HepG2 (cell line): ENCODE measurements around the gene ITIH2. TPM values are rescaled to one million over a fixed set of nuclear protein-coding genes. Genes with fewer than 3 reads are reported as not detected.

Experiments used
- ARNT ChIP-seq: fragments of 450-650 bp; IDR thresholded peaks from 2 replicates; pipeline ENCODE4 v1.6.1; 2017
- BRCA1 ChIP-seq: sonication (generic); formaldehyde crosslinking; IDR thresholded peaks from 2 replicates; pipeline ENCODE4 v1.4.0; 2020; ENCODE audit warnings: missing genetic modification reagents
- CHCHD3 ChIP-seq: sonication (generic); formaldehyde crosslinking; IDR thresholded peaks from 2 replicates; pipeline ENCODE4 v1.8.0; 2022; ENCODE audit warnings: mild to moderate bottlenecking, missing genetic modification reagents, moderate library complexity
- E2F2 ChIP-seq: sonication (generic); formaldehyde crosslinking; IDR thresholded peaks from 2 replicates; pipeline ENCODE4 v1.4.0; 2020; ENCODE audit warnings: missing genetic modification reagents, borderline replicate concordance
- FOXK1 ChIP-seq: sonication (generic); formaldehyde crosslinking; IDR thresholded peaks from 2 replicates; pipeline ENCODE4 v1.4.0; 2020; ENCODE audit warnings: low read depth, missing genetic modification reagents, borderline replicate concordance
- FOXM1 ChIP-seq: sonication (generic); formaldehyde crosslinking; IDR thresholded peaks from 2 replicates; pipeline ENCODE4 v1.5.0; 2020; ENCODE audit warnings: missing genetic modification reagents
- GFI1 ChIP-seq: sonication (generic); formaldehyde crosslinking; IDR thresholded peaks from 2 replicates; pipeline ENCODE4 v1.5.0; 2020; ENCODE audit warnings: missing genetic modification reagents, mild to moderate bottlenecking, borderline replicate concordance
- NAIF1 ChIP-seq: sonication (generic); formaldehyde crosslinking; IDR thresholded peaks from 2 replicates; pipeline ENCODE4 v1.5.0; 2020; ENCODE audit warnings: mild to moderate bottlenecking, missing genetic modification reagents, borderline replicate concordance
- NCOA2 ChIP-seq: sonication (generic); formaldehyde crosslinking; IDR thresholded peaks from 2 replicates; pipeline ENCODE4 v1.8.0; 2022; ENCODE audit warnings: inconsistent platforms
- NCOR1 ChIP-seq: fragments of 200-600 bp; sonication (generic); IDR thresholded peaks from 2 replicates; pipeline ENCODE4 v1.7.0; 2017; ENCODE audit warnings: antibody characterized with exemption, low read length, borderline replicate concordance
- NR0B2 ChIP-seq: sonication (generic); formaldehyde crosslinking; IDR thresholded peaks from 2 replicates; pipeline ENCODE4 v1.4.0; 2020; ENCODE audit warnings: mild to moderate bottlenecking, missing genetic modification reagents
- NR1H2 ChIP-seq: sonication (generic); formaldehyde crosslinking; IDR thresholded peaks from 2 replicates; pipeline ENCODE4 v1.8.1; 2022; ENCODE audit warnings: low read depth, missing genetic modification reagents, borderline replicate concordance
- NRL ChIP-seq: sonication (generic); formaldehyde crosslinking; IDR thresholded peaks from 2 replicates; pipeline ENCODE4 v1.5.0; 2020; ENCODE audit warnings: missing genetic modification reagents, mild to moderate bottlenecking, moderate library complexity, borderline replicate concordance
- RNF219 ChIP-seq: sonication (generic); formaldehyde crosslinking; IDR thresholded peaks from 2 replicates; pipeline ENCODE4 v1.5.0; 2020; ENCODE audit warnings: mild to moderate bottlenecking, missing genetic modification reagents
- SPEN ChIP-seq: sonication (generic); formaldehyde crosslinking; IDR thresholded peaks from 2 replicates; pipeline ENCODE4 v1.5.1; 2020; ENCODE audit warnings: low read depth, mild to moderate bottlenecking, missing genetic modification reagents
- SRY ChIP-seq: sonication (generic); formaldehyde crosslinking; IDR thresholded peaks from 2 replicates; pipeline ENCODE4 v1.8.0; 2022; ENCODE audit warnings: mild to moderate bottlenecking, missing genetic modification reagents
- YEATS4 ChIP-seq: sonication (generic); formaldehyde crosslinking; IDR thresholded peaks from 2 replicates; pipeline ENCODE4 v1.4.0; 2020; ENCODE audit warnings: missing genetic modification reagents, borderline replicate concordance
- ZFP90 ChIP-seq: sonication (generic); formaldehyde crosslinking; IDR thresholded peaks from 2 replicates; pipeline ENCODE4 v1.8.0; 2022; ENCODE audit warnings: missing genetic modification reagents, mild to moderate bottlenecking, inconsistent platforms, borderline replicate concordance
- ZNF234 ChIP-seq: sonication (generic); formaldehyde crosslinking; conservative IDR thresholded peaks from 2 replicates; pipeline ENCODE4 v1.5.1; 2020; ENCODE audit warnings: mild to moderate bottlenecking, missing genetic modification reagents
- ZNF333 ChIP-seq: sonication (generic); formaldehyde crosslinking; IDR thresholded peaks from 2 replicates; pipeline ENCODE4 v1.4.0; 2020; ENCODE audit warnings: mild to moderate bottlenecking, missing genetic modification reagents, borderline replicate concordance
- ZNF564 ChIP-seq: sonication (generic); formaldehyde crosslinking; IDR thresholded peaks from 2 replicates; pipeline ENCODE4 v1.8.1; 2023; ENCODE audit warnings: mild to moderate bottlenecking, missing genetic modification reagents
- ZNF577 ChIP-seq: sonication (generic); formaldehyde crosslinking; IDR thresholded peaks from 2 replicates; pipeline ENCODE4 v1.4.0; 2020; ENCODE audit warnings: mild to moderate bottlenecking, low read depth, missing genetic modification reagents, borderline replicate concordance
- polyA plus RNA-seq, 8 experiments: library from polyadenylated mRNA; depleted of rRNA in 3 of 8; stranded (reverse) in 7 of 8; unstranded in 1 of 8; fragments of >200 nt; fragmentation: Illumina TruSeq in 4 of 8; extraction: Trizol in 4 of 8; gene quantifications; 2 replicates each; pipeline versions ENCODE4 v1.2.1 to v1.2.3, GENCODE V29; 2011 to 2016; ENCODE audit warnings: low read depth in 4 of 8, missing spikeins in 1 of 8, mixed read lengths in 1 of 8; ENCODE audit not compliant: insufficient read depth in 1 of 8
- total RNA-seq, 5 experiments: library from RNA; depleted of rRNA; stranded (reverse); fragments of >200 nt; fragmentation: Illumina TruSeq; extraction: Trizol; gene quantifications; 2 replicates each; pipeline ENCODE4 v1.2.3, GENCODE V29; 2016; ENCODE audit warnings: low read depth in 1 of 5
- TF ChIP-seq, protein P1 (sequence below): sonication (generic); formaldehyde crosslinking; IDR thresholded peaks from 2 replicates; pipeline ENCODE4 v1.5.0; 2020; ENCODE audit warnings: mild to moderate bottlenecking, missing genetic modification reagents
- TF ChIP-seq, protein P2 (sequence below): sonication (generic); formaldehyde crosslinking; IDR thresholded peaks from 2 replicates; pipeline ENCODE4 v1.5.0; 2020; ENCODE audit warnings: missing genetic modification reagents

Gene ITIH2
- total and polyA plus RNA-seq, 2 of the 13 experiments (the other 11 are each of a cell fraction or from before 2014, with no cell fraction given) = 1,197 to 1,427 TPM

DNA sequence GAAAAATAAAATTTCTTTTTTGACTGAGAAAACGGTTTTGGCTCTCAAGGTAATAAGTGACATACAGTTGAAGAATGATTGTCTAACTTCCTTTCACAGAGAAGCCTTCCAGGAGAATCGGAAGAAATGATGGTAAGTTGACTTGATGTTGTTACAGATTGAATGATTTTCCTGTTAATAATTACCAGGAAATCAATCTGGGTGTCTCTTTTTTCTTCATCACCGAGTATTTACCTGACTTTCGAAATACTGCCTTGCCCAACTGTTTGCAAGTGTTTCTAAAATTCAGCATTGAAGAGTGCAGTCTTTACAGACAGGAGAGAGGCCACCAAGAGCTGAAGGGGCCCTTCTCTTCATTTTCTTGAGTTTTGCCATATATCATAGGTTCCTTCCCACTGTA lies 4.0 kb downstream of the ITIH2 start (continued):
- TF ChIP-seq, protein P1, sequence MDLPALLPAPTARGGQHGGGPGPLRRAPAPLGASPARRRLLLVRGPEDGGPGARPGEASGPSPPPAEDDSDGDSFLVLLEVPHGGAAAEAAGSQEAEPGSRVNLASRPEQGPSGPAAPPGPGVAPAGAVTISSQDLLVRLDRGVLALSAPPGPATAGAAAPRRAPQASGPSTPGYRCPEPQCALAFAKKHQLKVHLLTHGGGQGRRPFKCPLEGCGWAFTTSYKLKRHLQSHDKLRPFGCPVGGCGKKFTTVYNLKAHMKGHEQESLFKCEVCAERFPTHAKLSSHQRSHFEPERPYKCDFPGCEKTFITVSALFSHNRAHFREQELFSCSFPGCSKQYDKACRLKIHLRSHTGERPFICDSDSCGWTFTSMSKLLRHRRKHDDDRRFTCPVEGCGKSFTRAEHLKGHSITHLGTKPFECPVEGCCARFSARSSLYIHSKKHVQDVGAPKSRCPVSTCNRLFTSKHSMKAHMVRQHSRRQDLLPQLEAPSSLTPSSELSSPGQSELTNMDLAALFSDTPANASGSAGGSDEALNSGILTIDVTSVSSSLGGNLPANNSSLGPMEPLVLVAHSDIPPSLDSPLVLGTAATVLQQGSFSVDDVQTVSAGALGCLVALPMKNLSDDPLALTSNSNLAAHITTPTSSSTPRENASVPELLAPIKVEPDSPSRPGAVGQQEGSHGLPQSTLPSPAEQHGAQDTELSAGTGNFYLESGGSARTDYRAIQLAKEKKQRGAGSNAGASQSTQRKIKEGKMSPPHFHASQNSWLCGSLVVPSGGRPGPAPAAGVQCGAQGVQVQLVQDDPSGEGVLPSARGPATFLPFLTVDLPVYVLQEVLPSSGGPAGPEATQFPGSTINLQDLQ (CRISPR knock-in tag) = no peak
- TF ChIP-seq NCOA2 (CRISPR knock-in tag) (peak; percentile 99), BRCA1 (CRISPR knock-in tag) (no peak; the same call in 1 of the 2 replicates), SPEN (CRISPR knock-in tag) (no peak), CHCHD3 (CRISPR knock-in tag) (no peak), SRY (no peak), ZFP90 (CRISPR knock-in tag) (no peak), RNF219 (CRISPR knock-in tag) (no peak), ZNF333 (CRISPR knock-in tag) (no peak), YEATS4 (CRISPR knock-in tag) (peak; percentile 56; the same call in 1 of the 2 replicates), NCOR1 (peak; percentile 98; the same call in 1 of the 2 replicates), ZNF564 (CRISPR knock-in tag) (no peak), ARNT (no peak), NRL (CRISPR knock-in tag) (no peak), NAIF1 (CRISPR knock-in tag) (no peak), FOXM1 (CRISPR knock-in tag) (no peak), FOXK1 (CRISPR knock-in tag) (peak; percentile 90), GFI1 (CRISPR knock-in tag) (peak; percentile 94), ZNF234 (CRISPR knock-in tag) (no peak), NR0B2 (no peak), NR1H2 (no peak), E2F2 (CRISPR knock-in tag) (no peak), ZNF577 (no peak)
- TF ChIP-seq, protein P2, sequence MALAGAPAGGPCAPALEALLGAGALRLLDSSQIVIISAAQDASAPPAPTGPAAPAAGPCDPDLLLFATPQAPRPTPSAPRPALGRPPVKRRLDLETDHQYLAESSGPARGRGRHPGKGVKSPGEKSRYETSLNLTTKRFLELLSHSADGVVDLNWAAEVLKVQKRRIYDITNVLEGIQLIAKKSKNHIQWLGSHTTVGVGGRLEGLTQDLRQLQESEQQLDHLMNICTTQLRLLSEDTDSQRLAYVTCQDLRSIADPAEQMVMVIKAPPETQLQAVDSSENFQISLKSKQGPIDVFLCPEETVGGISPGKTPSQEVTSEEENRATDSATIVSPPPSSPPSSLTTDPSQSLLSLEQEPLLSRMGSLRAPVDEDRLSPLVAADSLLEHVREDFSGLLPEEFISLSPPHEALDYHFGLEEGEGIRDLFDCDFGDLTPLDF (CRISPR knock-in tag) = no peak
